NCI-H526 (cell line): ENCODE results near the gene DISC1.
"Not testable (repeated sequence)": the region's sequence is repeated elsewhere in the genome, so short reads cannot be mapped to it uniquely, and the experiment has no call there.

Source experiments
- DNase-seq, 2 experiments: peaks; one replicate each; lab custom pipeline; 2025; lab: John Stamatoyannopoulos, UW

The DISC1 gene

GRCh38 chr1:231668826-231669225 lies 42.2 kb downstream of the DISC1 start:
- DNase-seq = no peak

DNA sequence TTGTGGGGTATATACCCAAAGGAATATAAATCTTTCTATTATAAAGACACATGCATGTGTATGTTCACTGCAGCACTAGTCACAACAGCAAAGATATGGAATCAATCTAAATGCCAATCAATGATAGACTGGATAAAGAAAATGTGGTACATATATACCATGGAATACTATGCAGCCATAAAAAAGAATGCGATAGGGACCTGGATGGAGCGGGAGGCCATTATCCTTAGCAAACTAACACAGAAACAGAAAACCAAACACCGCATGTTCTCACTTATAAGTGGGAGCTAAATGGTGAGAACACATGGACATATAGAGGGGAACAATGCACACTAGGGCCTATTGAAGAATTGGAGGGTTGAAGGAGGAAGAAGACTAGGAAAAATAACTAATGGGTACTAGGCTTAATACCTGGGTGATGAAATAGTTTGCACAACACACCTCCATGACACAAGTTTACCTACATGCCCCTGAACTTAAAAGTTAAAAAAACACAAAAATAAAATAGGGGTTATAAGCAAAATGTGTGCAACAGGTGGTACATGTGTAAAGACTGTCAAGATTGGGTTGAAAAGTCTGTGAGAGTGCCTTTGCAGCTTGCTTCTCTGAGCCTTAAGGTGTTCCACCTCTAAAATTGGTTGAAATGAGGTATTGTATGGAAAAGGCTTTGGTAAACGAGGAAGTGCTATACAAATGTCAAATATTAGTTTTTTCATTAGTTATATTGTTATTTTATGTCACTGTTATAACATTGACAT lies 43.5 kb downstream of the DISC1 start:
- not testable (repeated sequence) for DNase-seq

GRCh38 chr1:231670755-231671154 lies 44.2 kb downstream of the DISC1 start:
- DNase-seq = no peak

- no peak for DNase-seq
Observed at GRCh38 chr1:231674575-231674974, 48.0 kb downstream of the DISC1 start.

GRCh38 chr1:231676487-231676886 lies 49.9 kb downstream of the DISC1 start:
- DNase-seq = no peak

DNA sequence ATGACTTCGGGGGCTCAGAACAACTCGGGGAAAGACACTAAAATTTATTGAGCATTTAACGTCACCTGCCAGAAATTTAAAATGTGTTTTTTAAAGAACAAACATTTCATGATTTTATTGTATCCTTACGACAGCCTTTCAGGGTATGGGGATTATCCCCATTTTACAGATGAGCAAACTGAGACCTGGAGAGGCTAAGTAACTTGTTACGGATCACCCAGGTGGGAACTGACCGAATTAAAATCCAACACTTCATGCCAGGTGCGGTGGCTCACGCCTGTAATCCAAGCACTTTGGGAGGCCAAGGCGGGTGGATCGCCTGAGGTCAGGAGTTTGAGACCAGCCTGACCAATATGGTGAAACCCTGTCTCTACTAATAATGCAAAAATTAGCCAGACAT lies 50.9 kb downstream of the DISC1 start:
- DNase-seq = no peak

GRCh38 chr1:231678011-231678432 lies 51.4 kb downstream of the DISC1 start:
- DNase-seq = no peak

DNA sequence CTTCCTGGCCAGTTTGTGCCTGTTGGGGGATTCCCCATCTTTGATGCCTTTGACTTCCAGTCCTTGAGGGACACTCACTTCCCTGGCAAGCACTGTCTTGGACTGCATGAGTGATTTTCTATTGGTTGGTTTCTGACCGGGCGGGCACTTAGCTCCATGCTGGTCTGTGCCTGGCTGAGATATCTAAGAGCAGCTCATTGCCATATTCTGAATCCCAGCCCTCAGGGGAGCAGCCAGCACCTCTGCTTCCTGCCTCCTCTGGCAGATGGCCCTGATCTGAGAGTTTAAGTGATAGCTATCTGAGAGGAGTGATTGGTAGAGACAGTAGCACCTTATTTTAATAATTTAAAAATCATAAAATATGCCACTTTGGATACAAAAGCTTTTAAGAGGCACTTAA lies 52.5 kb downstream of the DISC1 start:
- no peak for DNase-seq

DNA sequence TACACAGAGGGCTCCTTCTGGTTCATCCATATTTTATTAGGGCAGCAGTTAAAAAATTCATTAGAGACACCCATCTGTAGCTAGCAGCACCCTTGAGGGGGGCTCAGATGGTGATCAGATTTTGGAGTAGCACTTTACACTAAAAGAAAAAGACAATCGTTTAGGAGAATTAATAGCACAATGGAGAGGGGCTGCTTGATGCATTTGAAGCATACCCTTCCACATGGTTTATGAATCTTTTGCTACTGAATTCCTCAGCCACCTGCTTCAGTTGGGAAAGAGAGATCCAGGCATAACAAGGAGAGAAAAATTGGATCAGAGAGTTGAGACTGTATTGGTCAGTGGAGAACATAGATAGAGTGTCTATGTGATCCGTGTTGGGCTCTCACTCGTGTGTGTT lies 54.4 kb downstream of the DISC1 start:
- DNase-seq = no peak

DNA sequence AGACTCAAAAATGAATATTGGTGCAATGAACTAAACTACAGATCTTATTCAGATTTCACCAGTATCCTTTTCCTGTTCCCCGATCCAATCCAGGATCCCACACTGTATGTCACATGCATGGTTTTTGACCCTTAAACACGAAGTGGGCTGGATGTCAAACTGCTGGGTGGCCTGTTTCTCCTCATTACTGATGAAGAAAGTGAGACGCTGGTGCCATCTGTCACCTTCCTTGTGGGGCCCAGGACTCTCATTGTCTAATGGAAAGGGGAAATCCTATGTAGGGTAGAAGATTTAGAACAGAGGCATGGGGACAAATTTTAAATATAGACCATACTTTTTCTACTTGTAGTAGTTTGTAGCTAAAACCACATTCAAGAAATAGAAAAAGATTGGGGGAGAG lies 56.2 kb downstream of the DISC1 start:
- DNase-seq = no peak

GRCh38 chr1:231683439-231684165 lies 57.0 kb downstream of the DISC1 start:
- DNase-seq = no peak

DNA sequence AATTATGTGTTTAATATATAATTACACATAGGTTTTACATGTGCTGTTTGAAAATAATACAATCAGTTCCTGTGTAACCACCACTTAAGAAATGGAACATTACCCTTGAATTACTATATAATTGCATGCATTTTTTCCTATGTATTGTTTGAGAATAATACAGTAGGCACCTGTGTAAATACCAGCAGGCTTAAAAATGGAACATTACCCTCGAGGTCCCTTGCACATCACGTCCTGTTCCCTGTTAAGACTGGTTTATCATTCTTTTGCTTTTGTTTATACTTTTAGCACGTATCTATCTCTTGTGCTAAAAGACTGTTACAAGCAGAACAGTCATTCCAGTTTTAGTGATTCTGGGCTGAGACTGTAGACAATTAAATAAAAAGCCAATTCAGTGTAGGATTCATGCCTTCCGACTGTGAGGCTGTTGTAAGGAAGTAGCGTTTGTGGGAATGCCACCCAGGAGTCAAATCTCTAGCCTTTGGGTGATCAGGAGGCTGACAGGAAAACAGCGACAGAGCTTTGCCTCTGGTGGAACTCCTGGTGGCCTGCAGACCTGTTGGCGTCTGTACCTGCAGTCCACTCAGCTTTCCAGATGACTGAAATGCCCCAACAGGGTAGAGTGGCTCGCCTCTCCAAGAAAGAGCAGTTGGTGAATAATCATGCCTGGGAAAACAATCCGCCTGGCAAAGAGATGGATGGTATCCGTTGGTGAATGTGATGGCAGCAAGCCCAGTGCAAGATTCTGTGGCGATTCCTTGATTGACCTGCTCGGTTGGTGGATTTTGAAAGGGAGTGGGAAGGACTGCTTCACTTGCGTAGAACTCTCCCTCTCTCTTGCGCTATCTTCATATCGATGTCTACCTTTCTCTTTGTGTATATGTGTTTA lies 58.0 kb downstream of the DISC1 start:
- no peak for DNase-seq

GRCh38 chr1:231686384-231686783 lies 59.8 kb downstream of the DISC1 start:
- DNase-seq = no peak

DNA sequence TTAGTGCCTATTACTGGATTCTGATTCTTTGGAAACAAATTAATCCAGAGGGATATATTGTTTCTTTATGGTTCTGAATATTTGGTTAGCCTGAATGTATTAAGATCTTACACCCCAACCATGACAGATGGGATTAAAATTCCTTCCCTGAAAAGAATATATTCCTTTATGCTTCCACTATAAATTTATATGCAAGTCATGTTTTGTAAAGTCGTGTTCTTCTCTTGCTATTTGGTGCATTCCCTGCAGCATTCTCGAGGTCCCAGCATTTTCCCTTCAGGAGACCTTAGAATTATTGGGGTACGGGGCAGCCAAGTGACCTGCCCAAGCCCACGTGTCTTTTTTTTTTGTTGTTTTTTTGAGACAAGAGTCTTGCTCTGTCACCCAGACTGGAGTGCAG lies 62.4 kb downstream of the DISC1 start:
- no peak for DNase-seq

GRCh38 chr1:231690059-231690458 lies 63.5 kb downstream of the DISC1 start:
- DNase-seq = no peak

DNA sequence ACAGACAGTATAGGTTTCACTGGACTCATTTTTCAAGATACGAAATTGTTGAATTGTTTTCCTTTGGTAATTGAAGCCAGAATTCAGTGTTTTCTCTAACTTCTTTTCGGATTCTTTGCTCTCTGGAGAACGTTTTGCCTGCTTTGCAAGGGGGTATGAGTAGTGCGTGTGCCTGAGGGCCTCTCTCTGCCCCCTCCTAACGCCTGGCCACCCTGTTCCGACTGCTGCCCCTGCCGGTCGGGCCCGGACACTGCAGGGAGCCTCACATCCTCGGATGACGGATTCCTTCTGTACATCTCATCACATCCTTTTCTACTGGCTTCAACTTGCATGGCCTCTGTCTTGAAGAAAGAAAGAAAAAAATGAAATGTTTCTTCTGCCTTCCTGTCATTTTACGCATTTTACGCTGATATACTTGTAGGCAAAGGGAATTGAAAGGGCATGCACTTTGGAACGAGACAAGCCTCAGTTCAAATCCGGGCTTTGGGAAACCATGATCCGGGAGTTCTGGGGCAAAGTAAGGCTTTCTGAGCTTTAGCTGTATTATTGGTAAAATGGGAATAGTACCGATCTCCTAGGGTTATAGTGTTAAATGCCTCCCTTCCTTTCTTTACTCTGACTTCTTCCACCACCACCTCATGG lies 65.1 kb downstream of the DISC1 start:
- peak in 1 of 2 experiments; percentile 8 for DNase-seq

- DNase-seq = peak; percentile 9 to 30
Observed at GRCh38 chr1:231693361-231694074, 66.9 kb downstream of the DISC1 start.

DNA sequence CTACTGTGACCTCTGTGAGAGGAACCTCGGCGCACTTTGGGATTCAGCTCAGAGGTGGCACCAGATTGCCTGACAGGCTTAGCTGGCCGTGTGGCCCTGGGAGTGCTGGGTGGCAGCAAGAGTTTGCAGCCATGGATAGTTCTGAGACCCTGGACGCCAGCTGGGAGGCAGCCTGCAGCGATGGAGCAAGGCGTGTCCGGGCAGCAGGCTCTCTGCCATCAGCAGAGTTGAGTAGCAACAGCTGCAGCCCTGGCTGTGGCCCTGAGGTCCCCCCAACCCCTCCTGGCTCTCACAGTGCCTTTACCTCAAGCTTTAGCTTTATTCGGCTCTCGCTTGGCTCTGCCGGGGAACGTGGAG lies 67.5 kb downstream of the DISC1 start:
- peak in 1 of 2 experiments; percentile 15 for DNase-seq

- no peak for DNase-seq
Observed at GRCh38 chr1:231694465-231695077, 68.0 kb downstream of the DISC1 start.

GRCh38 chr1:231695439-231696255 lies 69.1 kb downstream of the DISC1 start:
- DNase-seq = no peak
